SHP77 (cell line): ENCODE results near the gene TXNDC8.
"Not testable (repeated sequence)": the region's sequence is repeated elsewhere in the genome, so short reads cannot be mapped to it uniquely, and the experiment has no call there.

Experiments
- DNase-seq, 2 experiments: peaks; one replicate each; lab custom pipeline; 2025; lab: John Stamatoyannopoulos, UW

The TXNDC8 gene

DNA sequence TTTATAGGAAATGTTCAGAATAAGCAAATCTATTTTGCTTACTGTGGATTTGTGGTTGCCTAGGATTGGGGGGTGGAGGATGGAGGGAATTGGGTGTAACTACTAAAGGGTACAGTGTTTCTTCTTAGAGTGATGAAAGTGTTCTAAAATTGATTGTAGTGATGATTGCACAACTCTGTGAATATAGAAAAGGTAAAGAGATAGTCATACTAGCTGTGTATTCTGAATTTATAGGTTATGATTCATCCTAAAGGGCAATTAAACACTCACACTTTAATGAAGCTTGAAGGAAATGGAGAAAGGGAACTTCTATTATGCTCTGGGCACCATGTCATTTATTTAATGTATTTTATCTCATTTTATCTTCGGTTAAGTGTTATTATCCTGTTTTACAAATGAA lies 9.9 kb downstream of the TXNDC8 start:
- DNase-seq: no peak

DNA sequence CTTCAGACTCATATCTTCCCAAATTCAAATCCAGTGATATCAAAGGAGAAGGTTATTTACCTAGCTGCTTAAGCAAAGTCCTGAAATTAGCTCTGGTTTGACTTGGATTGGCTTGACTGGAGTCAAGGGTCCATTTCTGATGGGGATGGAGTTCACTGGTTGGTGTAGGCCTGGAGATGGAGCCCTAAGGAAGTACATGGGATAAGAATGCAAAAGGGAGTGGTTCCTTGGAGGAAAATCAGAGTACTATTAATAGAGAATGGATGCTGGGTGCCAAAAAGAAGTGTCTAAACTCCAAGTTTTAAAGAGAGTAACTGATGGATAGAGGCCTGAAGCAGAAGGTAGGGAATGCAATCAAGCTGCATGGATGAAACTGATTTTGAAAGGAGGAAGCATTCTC lies 13.8 kb downstream of the TXNDC8 start:
- DNase-seq: no peak

DNA sequence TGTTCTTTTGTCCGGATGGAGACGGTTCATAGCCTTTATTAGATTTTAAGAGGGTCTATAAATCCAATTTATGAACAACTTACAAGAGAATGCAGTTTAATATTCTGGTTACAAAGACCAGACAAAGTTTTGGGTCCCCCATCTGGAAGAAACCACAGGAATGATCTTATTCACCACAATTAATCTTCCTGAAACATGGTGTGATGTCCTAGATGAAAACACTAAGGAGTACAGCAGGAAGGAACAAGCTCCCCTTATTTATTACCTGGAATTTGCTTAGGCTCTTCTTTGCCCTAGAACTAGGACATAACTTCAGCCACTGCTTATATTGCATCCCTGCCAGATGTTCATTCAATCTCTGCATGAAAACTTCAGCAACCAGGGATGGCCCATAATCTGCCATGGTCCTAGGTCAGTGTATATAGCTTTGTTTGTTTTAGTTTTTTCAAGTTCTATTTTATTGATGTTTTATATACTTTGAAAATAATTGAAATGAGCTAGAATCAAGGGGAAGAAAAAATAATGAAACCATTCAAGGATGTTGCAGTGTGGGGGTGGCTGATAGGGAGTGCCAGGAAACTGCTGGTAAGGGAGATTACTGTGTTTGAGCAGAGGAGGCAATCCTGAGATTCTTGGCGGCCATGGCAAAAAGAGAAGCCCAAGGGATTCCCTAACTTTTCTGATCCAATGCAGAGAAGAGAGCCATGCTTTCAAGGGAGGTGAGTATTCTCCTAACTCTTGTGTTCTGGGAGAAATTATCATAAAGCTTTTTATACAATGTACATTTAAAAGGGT lies 16.8 kb downstream of the TXNDC8 start:
- DNase-seq: no peak

DNA sequence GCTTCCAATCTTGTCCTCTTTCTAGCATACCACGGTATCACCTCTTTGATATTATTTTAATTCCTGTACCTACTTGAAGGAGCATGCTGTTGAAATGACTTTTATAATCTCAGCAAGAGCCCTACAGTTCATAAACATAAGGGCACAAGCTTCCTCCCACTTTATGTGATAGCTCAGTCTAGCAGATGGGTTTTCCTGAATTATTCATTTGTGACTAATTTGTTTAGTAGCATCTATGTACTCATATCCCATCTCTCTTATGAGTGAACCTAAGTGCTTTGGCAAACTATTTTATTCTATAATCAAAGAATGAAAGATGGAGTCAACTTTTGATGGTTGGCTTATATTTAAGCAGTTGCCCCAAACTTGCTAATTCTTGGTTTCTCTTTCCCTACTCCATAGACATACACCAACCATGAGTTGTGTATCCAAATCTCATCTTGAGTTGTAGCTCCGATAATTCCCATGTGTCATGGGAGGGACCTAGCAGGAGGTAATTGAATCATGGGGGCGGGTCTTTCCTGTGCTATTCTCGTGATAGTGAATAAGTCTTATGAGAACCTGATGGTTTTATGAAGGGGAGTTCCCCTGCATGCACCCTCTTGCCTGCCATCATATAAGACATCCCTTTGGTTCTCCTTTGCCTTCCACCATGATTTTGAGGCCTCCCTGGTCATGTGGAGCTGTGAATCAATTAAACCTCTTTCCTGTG lies 17.7 kb downstream of the TXNDC8 start:
- DNase-seq: no peak

DNA sequence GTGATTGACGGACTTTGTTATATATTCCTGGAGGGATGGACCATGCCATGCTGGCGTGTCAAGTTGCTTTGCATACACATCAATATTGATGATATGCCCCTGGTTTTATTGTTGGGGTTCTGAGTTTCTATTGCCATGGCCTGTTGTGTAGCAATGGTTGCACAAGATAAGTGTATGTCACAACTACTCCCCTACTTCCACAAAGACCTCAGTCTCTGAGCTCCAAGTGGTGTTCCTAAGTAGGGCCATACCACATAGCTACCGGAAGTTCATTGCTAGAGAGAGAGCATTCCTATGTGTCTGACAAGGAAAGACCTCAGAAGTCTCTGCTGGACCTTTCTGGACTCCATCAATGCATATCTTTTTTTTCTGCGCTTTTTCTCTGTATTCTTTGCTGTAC lies 19.8 kb downstream of the TXNDC8 start:
- DNase-seq: no peak

DNA sequence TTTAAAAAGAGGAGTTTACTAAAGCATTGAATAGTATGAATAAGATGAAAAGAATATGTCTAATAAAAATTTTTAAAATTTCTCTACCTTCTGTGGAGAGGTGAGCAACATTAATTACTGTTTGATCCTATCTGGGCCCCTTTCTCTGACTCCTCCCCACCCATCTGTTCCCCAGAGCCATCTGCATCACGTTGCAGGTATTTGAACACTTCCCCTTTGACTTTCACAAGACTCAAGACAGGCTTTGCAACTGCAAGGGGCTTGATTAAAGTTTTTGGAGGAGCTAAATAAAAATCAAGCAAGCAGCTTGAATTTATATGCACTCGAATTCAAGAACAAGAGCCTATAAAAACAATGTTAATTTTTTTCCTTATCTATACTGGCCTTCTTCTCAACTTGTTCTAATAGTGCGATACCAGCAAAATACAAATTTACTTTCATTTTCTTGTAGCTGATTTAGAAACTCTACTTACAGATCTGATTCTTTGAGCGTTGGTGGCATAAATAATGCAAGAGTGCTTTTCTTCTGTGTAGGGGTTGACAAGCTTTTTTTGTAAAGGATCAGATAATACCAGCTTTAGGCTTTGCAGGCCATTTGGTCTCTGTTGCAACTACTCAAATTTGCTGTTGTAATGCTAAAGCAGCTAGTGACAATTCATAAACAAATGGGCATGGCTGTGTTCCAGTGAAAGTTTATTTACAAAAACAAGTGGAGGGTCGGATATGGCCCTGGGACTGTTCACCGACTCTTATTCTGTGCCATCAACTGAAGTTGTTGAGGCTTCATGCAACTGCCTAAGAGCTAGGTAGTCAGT lies 21.2 kb downstream of the TXNDC8 start:
- DNase-seq: no peak

DNA sequence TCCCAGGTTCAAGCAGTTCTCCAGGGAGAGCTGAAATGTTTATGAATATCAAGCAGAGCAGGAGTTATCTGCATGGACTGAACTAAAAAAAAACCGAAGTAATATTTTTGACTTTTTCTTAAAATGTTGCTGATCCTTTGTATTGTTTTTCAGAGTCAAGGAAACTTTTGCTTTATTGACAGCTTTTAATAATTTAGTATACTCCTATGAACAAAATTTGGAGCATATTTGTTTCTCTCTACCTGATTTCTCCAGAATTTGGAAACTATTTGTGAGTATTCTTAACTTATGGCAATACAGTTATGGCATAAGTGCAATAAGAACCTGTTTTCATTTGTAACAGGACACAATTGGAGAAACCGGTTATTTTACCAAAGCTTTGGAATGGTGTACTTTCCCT lies 25.7 kb downstream of the TXNDC8 start:
- not testable (repeated sequence) for DNase-seq

DNA sequence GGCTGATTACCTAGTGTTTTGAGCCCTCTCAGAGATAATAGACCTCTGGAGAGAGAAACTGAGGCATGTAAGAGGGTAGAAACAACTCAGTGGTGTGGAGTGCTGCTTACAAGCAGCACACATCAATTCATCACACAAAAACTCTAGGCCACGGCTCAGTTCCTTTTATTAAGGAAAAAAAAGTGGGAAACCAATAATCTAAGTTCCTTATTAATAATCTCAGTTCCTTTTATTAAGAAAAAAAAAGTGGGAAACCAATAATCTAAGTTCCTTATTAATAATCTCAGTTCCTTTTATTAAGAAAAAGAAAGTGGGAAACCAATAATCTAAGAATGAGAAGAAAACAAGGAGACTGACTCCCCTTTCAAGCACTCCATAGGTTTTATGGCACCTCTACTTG lies 28.0 kb downstream of the TXNDC8 start:
- no peak for DNase-seq

DNA sequence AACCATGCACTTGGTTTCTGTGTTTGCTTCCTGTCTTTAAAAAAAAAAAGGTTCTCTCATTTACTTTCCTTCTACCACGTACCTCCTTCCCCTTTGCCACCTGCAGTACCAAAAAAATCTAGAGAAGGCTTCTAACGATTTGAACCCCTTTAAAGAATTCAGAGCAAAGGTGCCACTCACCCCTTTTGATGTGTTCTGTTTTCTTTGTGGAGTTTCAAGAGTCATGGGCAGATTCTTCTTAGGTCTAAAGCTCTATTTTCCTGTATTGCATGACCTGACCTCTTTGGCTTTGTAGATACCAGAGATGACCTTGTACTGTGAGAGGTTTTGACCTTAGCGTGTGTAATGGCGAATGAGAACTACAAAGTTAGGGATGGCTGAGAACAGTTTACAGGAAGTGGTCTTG lies 29.0 kb downstream of the TXNDC8 start:
- DNase-seq: no peak

DNA sequence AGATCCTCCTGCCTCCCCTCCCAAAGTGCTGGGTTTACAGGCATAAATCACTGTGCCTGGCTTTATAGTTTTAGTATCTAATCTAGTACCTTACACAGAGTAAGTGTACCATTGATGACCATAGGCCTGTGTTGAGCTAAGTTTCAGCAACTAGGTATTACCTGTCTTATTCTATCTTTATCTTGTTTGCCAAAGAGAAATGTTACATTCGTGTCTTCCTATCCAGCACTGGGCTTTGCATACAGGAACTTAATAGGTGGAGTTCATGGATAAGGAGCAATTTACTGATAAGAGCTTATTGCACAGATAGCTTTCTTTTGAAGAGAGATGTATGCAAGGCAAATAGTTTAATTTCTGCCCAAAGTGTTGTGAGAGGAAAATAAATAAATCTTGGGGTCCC lies 30.5 kb downstream of the TXNDC8 start:
- DNase-seq: no peak

DNA sequence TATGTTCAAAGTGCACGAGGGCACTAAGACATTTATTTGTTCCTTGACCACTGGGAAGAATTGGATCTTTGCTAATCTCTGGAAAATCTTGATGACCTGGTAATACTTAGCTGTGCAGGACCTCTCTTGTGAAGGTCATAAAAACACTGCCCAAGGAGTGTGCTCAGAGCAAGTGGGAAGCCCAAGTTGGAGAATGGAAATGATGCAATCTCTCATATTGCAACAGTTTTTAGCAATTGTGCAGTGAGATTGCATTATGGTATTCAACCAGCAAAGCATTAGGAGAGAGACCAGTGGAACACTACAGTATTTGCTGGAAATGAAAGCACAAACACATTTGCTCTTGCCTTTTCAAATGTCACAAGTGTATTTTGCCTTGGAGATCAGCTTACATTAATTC lies 34.5 kb downstream of the TXNDC8 start:
- DNase-seq: no peak

DNA sequence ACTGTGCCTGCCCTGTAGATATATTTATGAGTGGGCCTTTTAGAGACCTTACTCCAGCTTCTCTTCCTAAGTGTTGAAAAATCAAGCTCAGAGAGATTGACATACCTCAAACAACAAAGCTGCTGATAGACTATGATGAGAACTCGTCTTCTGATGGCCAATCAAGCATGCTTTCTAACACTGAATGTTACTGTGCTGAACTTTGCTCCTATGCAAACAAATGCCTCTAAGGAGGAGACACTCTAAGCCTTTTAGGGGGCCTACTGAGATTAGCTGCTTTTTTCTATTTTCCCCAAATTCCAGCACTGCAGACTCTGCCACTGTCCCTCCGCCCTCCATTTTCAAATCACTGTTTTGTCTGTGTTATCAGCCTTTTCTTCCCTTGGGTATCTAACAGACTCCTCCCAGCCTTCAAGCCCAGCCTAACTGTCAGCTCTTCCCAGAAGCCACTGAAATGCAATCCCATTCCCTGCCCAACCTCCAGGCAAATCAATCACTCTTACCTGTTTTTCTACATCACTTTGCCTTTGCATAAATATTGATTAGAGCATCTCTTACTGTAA lies 39.5 kb downstream of the TXNDC8 start:
- no peak for DNase-seq

DNA sequence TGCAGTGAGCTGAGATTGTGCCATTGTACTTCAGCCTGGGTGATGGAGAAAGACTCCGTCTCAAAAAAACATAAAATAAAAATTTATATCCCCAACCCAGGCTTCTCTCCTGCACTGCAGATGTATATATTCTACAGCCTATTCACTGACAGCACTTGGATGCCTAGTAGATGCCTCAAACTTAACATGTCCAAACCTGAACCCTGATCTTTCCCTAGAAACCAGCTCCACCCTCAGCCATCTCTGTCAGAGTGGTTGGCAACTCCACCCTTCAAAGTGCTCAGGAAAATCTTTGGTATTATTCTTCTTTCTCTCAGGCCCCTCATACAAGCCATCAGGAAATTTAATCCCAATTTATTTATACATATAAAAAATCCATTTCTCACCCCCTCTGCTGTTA lies 44.4 kb downstream of the TXNDC8 start:
- DNase-seq: no peak

DNA sequence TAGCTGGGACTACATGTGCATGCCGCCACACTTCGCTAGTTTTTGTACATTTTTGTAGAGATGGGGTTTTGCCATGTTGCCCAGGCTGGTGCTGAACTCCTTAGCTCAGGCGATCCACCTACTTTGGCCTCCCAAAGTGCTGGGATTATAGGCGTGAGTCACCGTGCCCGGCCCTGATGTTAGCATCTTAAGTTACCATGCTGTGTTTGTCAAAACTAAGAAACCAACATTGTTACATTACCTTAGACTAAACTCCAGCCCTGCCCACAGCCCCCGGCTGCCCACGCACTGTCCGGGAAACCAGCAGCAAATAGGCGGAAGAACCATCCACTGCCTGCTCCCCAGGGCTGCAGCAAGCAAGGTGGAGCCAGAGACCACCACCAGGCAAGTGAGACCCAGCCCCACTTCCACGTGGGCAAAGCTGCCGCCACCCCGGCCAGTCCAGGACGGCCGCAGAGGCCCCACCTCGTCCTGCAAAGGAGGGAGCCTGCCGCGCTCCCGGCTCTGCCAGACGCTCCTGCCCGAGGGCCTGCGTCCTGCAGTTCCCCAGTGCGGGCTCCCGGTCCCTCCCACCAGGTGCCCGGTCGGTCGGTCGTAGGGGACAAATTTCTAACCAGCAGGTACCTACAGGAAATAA lies 45.6 kb downstream of the TXNDC8 start:
- DNase-seq: no peak

DNA sequence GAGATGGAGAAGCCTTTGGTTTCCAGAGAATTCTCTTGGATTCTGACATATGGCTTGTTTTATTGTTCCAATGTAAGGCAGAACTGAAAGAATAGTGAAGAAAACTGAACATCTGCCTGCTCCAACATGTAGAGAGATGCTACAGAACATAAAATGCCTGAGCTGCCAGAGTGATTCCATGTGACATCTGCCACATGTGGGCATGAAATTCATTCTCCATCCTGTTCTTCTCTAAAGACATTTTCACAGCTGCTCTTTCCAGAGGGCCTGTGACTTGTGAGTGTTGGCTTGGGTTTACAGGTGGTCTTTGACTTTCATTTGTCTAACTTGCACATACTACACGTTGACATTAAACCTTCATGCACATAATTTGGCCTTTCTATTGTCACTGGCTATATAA lies 47.7 kb downstream of the TXNDC8 start:
- DNase-seq: no peak

DNA sequence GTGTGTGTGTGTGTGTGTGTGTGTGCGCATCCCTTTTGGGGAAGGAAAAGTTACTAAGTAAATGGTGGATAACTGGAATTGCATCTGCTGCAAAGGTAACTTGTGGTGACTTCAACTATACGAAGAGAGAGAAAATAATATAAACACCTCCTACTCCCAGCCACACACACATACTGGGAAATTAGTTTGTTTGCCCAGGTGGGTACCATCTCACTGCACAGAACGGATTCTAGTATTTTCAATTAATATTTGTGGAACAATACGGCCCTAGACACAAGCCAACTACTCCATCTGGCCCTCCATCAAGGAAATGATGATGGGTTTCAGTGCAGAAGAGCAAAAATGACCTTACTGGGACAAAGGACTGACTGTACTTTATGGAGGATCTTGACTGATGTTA lies 49.2 kb downstream of the TXNDC8 start:
- no peak for DNase-seq

DNA sequence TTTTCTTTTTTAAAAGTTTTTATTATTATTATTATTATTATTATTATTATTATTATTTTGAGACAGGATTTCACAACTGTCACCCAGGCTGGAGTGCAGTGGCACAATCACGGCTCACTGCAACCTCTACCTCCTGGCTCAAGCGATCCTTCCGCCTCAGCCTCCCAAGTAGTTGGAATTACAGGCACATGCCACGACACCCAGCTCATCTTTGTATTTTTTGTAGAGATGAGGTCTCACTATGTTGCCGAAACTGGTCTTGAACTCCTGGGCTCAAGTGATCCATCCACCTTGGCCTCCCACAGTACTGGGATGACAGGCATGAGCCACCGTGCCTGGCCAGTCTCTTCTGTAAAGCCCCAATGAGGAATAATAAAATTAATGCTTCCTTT lies 50.4 kb downstream of the TXNDC8 start:
- no peak for DNase-seq

DNA sequence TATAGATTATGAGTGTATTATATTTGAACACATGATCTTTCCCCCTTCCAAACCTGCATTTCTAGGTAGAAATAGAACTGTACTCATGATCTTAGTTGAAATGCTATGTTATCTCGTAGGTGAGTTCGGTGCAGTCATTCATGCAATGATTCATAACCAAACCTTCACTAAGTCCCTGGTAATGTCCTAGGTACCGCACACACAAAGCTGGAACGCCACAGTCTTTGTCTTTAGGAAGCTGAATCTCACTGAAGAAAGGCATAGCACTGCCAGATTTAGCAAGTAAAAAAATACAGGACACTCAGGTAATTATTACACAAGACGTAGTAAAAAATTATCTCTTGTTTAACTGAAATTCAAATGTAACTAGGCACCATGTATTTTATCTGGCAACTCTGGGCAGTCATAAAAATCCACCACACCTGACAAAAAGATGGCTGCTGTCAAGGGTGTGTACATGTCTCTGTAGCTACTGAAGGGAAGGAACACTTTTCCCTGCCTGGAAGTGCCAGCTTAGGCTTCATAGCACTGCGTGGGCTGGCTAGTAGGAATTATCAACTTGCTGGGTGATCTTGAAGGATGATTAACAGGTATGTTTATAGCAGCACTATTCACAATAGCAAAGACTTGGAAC lies 53.3 kb downstream of the TXNDC8 start:
- DNase-seq: no peak

DNA sequence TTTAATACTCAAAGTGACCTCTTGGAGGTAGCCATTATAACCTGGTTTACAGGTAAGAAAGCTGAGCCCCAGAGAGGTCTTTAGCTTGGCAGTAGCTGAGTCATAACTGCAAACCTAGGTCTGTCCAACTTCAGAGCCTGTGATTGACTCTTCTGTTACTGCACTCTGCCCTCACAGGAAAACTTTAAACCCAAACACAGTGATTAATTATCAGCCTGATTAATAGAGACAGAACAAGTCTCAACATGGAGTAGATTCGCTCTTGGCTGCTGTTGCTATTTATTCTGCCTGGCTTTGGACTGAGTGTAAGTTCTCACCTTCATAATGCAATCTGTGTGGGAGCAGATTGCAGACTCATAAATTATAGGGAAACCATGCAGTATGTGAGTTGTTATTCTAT lies 53.9 kb downstream of the TXNDC8 start:
- DNase-seq: no peak

DNA sequence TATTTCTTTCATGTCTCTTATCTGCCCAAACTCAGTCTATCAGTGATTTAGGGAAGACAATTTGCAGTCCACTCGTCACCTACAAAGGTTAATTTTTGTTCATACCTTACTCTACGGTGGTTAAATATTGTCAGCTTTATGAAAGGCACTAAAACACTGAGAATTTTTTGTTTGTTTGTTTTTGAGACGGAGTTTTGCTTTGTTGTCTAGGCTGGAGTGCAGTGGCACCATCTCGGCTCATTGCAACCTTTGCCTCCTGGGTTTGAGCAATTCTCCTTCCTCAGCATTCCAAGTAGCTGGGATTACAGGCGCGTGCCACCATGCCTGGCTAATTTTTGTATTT lies 55.0 kb downstream of the TXNDC8 start:
- DNase-seq: no peak

DNA sequence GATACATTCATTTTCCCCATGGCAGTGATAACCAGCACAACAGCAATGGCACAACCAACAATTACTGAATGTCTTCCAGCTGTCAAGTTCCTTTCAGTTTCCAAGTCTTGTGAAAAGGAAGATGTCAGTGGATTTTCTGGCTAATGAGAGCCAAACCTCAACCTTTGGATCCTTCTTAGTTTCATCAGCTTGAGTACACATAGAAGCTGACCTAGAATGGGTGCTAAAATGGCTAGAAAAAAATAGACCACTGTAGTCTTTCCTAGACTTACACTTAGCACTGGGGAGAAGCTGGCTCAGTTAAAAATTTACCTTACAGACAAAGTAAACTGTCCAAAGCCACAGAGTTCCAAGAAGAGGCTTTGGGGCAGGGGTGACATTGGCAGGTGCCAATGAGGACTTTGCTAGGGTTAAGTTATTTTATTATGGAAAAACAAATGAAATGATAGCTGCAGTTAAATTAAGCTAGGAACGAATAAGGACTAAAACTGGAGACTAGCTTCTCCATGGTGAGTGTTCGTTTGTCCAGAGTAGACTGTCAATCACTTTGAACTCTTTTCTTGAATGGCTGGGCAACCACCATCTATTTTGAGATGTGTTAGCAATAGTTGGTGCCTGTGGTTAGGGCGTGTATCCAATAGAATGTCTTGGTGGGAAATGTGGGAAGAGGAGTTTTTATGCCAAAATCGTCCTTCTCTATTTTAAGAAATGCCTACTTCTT lies 55.5 kb downstream of the TXNDC8 start:
- DNase-seq: no peak
